PFSK-1 (cell line): ENCODE results near the gene INTS14.

ENCODE experiments used
- FOXP2 ChIP-seq: optimal IDR thresholded peaks from 2 replicates; pipeline ENCODE3; 2011; ENCODE audit warnings: borderline replicate concordance, control low read depth, inconsistent platforms; ENCODE audit not compliant: insufficient read depth; ENCODE audit errors: extremely low read length, extremely low read depth
- POLR2AphosphoS5 ChIP-seq: IDR thresholded peaks from 2 replicates; pipeline ENCODE4 v1.6.1; 2012; ENCODE audit warnings: low read depth, mild to moderate bottlenecking, control low read depth, low read length, moderate library complexity
- REST ChIP-seq, 2 experiments: IDR thresholded peaks; 2 replicates each; pipeline versions ENCODE4 v1.6.1 to v1.8.0; 2011 to 2012; ENCODE audit warnings: low read depth in 2 of 2, low read length in 2 of 2, control low read depth in 1 of 2, inconsistent platforms in 1 of 2, mild to moderate bottlenecking in 1 of 2, moderate library complexity in 1 of 2; ENCODE audit not compliant: insufficient read depth in 1 of 2
- SIN3A ChIP-seq: IDR thresholded peaks from 2 replicates; pipeline ENCODE4 v1.6.1; 2012; ENCODE audit warnings: mild to moderate bottlenecking, low read length, moderate library complexity, borderline replicate concordance; ENCODE audit not compliant: insufficient read depth
- TAF1 ChIP-seq: IDR thresholded peaks from 2 replicates; pipeline ENCODE4 v1.6.1; 2012; ENCODE audit warnings: low read length, control low read depth, borderline replicate concordance; ENCODE audit not compliant: insufficient read depth

INTS14 gene

DNA sequence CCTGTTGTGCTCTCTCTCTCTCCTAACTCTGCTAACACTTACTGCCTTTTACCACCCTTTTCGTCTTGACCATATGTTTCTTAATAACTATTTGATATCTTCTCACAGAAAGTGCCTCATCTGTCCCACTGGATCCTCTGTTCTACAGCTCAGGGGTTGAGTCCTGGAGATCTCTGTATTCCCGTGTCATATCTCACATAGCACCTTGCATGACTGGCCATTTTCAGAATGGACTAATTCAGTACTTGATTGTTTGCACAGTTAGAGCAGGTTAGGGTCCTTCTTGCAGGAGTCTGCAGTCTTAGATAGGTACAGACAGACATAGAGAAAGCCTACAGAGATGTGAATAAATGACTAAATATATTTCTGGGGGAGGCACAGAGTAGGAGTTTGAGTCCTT is 59.7 kb downstream of the INTS14 start:
- TF ChIP-seq REST (IDR thresholded peaks at IDR 0.05; ENCODE audit: insufficient read depth in 1 of 2, low read depth in 2 of 2, low read length in 2 of 2) (no peak), POLR2AphosphoS5 (no peak), SIN3A (no peak), TAF1 (no peak), FOXP2 (no peak)

- TF ChIP-seq FOXP2 (no peak), TAF1 (no peak), SIN3A (no peak), POLR2AphosphoS5 (no peak), REST (IDR thresholded peaks at IDR 0.05; ENCODE audit: insufficient read depth in 1 of 2, low read depth in 2 of 2, low read length in 2 of 2) (no peak)
Measured at GRCh38 chr15:65550681-65551098, 60.2 kb downstream of the INTS14 start.

DNA sequence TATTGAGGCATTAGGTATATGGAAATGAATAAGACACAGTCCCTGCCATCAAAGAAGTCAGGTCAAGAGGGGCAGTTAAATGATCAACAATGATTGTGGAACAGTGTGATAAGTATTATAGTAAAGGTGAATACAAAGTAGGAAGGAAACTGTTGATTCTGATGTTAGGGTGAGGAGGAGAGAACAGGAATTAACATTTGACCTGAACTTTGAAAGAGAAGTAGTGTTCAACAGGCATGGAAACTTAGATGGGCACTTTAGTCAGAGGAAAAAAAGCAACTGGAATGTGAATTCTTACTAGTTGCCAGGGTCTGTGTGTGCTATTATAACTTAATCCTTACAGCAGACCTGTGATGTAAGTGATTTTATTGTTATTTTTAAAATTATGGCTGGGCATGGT is 63.1 kb downstream of the INTS14 start:
- no peak for TF ChIP-seq POLR2AphosphoS5
- TF ChIP-seq REST (IDR thresholded peaks at IDR 0.05; ENCODE audit: insufficient read depth in 1 of 2, low read depth in 2 of 2, low read length in 2 of 2) = no peak
- no peak for TF ChIP-seq TAF1
- no peak for TF ChIP-seq FOXP2
- no peak for TF ChIP-seq SIN3A

DNA sequence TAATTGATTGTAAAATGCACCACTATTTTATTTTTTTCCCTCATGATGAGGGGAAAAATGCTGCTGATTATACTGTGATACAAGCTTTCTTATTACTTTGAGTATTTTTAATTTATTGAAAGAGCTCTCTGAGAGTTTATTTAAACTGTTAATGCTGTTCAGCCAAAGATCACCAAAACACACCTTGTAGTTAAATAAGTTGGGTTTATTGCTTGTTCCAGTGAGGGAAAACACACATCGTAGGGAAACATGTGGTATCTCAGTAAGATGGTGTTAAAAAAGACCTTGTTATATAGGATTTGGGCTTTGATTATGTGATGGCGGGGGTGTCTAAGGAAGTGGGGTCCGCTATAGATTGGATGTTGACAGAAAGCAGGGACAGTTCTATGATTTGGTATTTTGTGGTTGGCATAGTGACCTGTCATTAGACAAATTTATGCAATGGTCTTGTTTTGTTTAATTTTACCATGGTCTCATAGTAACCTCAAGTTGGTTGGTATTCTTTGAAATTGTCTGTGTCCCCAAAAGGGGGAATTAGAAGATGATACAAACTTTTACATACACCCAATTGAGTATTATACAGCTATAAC is 69.6 kb downstream of the INTS14 start:
- TF ChIP-seq TAF1 (no peak), FOXP2 (no peak), POLR2AphosphoS5 (no peak), REST (IDR thresholded peaks at IDR 0.05; ENCODE audit: insufficient read depth in 1 of 2, low read depth in 2 of 2, low read length in 2 of 2) (no peak), SIN3A (no peak)

DNA sequence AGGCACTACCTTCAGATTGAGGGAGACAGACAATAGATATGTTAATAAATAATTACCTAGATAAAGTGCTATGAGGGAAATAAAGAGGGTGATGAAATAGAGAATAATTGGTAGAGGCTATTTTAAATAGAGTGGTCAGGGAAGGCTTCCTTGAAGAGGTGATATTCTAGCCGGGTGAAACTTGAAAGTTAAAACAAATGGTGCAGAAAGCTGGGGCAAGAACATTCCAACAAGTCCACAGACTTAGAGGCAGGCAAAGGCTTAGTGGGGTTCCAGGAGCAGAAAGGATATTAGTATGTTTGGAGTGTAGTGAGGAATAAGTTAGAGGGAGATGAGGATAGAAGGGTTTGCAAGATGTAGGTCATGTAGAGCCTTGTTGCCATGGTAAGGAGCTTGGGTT is 70.6 kb downstream of the INTS14 start:
- TF ChIP-seq REST (IDR thresholded peaks at IDR 0.05; ENCODE audit: insufficient read depth in 1 of 2, low read depth in 2 of 2, low read length in 2 of 2) = no peak
- no peak for TF ChIP-seq TAF1
- no peak for TF ChIP-seq POLR2AphosphoS5
